OCI-LY3 (cell line): ENCODE data around the gene HUNK.

ENCODE experiments used
- H2AFZ ChIP-seq: fragments of 200-600, 300-600 bp; shearing (Covaris generic); 2 replicates; pipeline ENCODE4 v1.6.0; 2014; ENCODE audit warnings: antibody characterized with exemption, low read depth, low read length
- H3K27ac ChIP-seq: fragments of 200-600, 300-600 bp; sonication (generic); 2 replicates; pipeline ENCODE4 v1.5.1; 2014; ENCODE audit warnings: mild to moderate bottlenecking, low read length, moderate library complexity, mixed read lengths
- H3K27me3 ChIP-seq: fragments of 200-600, 300-600 bp; sonication (generic); 2 replicates; pipeline ENCODE4 v1.6.1; 2014; ENCODE audit warnings: low read depth, low read length, mixed read lengths
- H3K36me3 ChIP-seq: fragments of 200-600, 300-600 bp; sonication (generic); replicated peaks from 2 replicates; pipeline ENCODE3; 2014; ENCODE audit warnings: low read depth, low read length, mixed read lengths
- H3K4me1 ChIP-seq: fragments of 300-600, 200-600 bp; sonication (generic); 2 replicates; pipeline ENCODE4 v1.6.1; 2014; ENCODE audit warnings: low read length, mixed read lengths
- H3K4me2 ChIP-seq: fragments of 200-600, 300-600 bp; sonication (generic); 2 replicates; pipeline ENCODE4 v1.6.1; 2014; ENCODE audit warnings: low read length, mixed read lengths
- H3K4me3 ChIP-seq: fragments of 300-600, 200-600 bp; sonication (generic); 2 replicates; pipeline ENCODE4 v1.5.1; 2014; ENCODE audit warnings: antibody characterized with exemption, mild to moderate bottlenecking, low read length, moderate library complexity
- H3K79me2 ChIP-seq: fragments of 300-600, 200-600 bp; shearing (Covaris generic); 2 replicates; pipeline ENCODE4 v1.6.1; 2014; ENCODE audit warnings: mild to moderate bottlenecking, low read length, mixed read lengths
- H3K9ac ChIP-seq: fragments of 300-600, 200-600 bp; shearing (Covaris generic); 2 replicates; pipeline ENCODE4 v1.6.0; 2014; ENCODE audit warnings: mild to moderate bottlenecking, low read length, moderate library complexity
- H3K9me3 ChIP-seq: fragments of 200-600, 300-600 bp; shearing (Covaris generic); 2 replicates; pipeline ENCODE4 v1.6.1; 2014; ENCODE audit warnings: low read length, mixed read lengths; ENCODE audit not compliant: insufficient read depth
- H4K20me1 ChIP-seq: fragments of 200-600, 300-600 bp; sonication (generic); 2 replicates; pipeline ENCODE4 v1.6.1; 2016; ENCODE audit warnings: low read length, mixed read lengths; ENCODE audit not compliant: insufficient read depth
- EZH2phosphoT487 ChIP-seq: fragments of 200-600 bp; shearing (Covaris generic); IDR thresholded peaks from 2 replicates; pipeline ENCODE4 v1.6.1; 2018; ENCODE audit warnings: antibody characterized with exemption, mixed run types, low read depth
- TF ChIP-seq, protein P1 (sequence below): fragments of 200-600, 300-600 bp; sonication (generic); IDR thresholded peaks from 2 replicates; pipeline ENCODE4 v1.5.1; 2014; ENCODE audit warnings: antibody characterized with exemption, low read length, low read depth

Gene HUNK

DNA sequence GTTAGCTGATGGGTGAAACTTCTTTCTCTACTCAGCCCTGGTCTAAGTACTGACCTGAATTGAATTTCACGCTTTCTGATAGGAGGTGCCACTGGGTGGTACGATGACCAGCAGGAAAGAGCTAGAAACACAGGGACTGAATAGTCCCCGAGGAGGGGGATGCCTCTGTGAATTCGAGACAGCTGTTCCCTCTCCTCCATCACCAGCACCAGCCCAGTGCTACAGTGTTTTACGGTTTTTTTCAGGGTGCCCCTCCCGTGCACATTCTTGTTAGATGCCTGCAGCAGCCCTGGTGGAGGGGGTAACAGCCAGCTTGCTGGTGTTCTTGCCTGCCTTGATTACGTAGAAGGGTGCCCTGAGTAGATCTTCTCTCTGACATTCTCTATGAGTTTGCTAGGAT is 7.1 kb downstream of the HUNK start:
- H3K4me1 ChIP-seq, result no peaks in the 10 kb centered on the region
- H3K27me3 ChIP-seq, result no peaks in the 10 kb centered on the region

GRCh38 chr21:31880816-31881215 is 8.0 kb downstream of the HUNK start:
- H3K36me3 ChIP-seq, result no peaks in the 10 kb centered on the region
- H3K27ac ChIP-seq, result no peak overlapping the region
- H3K27me3 ChIP-seq, result no peaks in the 10 kb centered on the region
- TF ChIP-seq, protein P1, sequence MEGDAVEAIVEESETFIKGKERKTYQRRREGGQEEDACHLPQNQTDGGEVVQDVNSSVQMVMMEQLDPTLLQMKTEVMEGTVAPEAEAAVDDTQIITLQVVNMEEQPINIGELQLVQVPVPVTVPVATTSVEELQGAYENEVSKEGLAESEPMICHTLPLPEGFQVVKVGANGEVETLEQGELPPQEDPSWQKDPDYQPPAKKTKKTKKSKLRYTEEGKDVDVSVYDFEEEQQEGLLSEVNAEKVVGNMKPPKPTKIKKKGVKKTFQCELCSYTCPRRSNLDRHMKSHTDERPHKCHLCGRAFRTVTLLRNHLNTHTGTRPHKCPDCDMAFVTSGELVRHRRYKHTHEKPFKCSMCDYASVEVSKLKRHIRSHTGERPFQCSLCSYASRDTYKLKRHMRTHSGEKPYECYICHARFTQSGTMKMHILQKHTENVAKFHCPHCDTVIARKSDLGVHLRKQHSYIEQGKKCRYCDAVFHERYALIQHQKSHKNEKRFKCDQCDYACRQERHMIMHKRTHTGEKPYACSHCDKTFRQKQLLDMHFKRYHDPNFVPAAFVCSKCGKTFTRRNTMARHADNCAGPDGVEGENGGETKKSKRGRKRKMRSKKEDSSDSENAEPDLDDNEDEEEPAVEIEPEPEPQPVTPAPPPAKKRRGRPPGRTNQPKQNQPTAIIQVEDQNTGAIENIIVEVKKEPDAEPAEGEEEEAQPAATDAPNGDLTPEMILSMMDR, result no peak
- no peak for TF ChIP-seq EZH2phosphoT487
- no peak overlapping the region for H3K4me2 ChIP-seq
- H3K9ac ChIP-seq, result no peak overlapping the region
- H3K4me3 ChIP-seq, result no peak overlapping the region
- no peaks in the 10 kb centered on the region for H3K4me1 ChIP-seq
- H4K20me1 ChIP-seq, result no peaks in the 10 kb centered on the region
- no peak overlapping the region for H2AFZ ChIP-seq
- no peaks in the 10 kb centered on the region for H3K79me2 ChIP-seq
- H3K9me3 ChIP-seq, result no peaks in the 10 kb centered on the region

More for the DNA sequence above, 7.1 kb downstream of the HUNK start:
- Histone ChIP-seq H3K4me3 (no peak overlapping the region), H4K20me1 (no peaks in the 10 kb centered on the region), H3K4me2 (no peak overlapping the region), H3K27ac (no peak overlapping the region), H3K36me3 (no peaks in the 10 kb centered on the region), H3K9ac (no peak overlapping the region), H2AFZ (no peak overlapping the region), H3K79me2 (no peaks in the 10 kb centered on the region), H3K9me3 (no peaks in the 10 kb centered on the region)
- no peak for TF ChIP-seq EZH2phosphoT487
- TF ChIP-seq, protein P1, result no peak

GRCh38 chr21:31882711-31883110 is 9.9 kb downstream of the HUNK start:
- H3K4me1 ChIP-seq, result no peaks in the 10 kb centered on the region
- no peak overlapping the region for H3K9ac ChIP-seq
- no peak overlapping the region for H3K4me2 ChIP-seq
- TF ChIP-seq, protein P1, result no peak
- no peak for TF ChIP-seq EZH2phosphoT487
- H3K36me3 ChIP-seq, result no peaks in the 10 kb centered on the region
- no peak overlapping the region for H3K27ac ChIP-seq
- H4K20me1 ChIP-seq, result no peaks in the 10 kb centered on the region
- H3K79me2 ChIP-seq, result no peaks in the 10 kb centered on the region
- H3K9me3 ChIP-seq, result no peaks in the 10 kb centered on the region
- H3K27me3 ChIP-seq, result no peaks in the 10 kb centered on the region
- no peak overlapping the region for H2AFZ ChIP-seq
- H3K4me3 ChIP-seq, result no peak overlapping the region

GRCh38 chr21:31885146-31885545 is 12.3 kb downstream of the HUNK start:
- H2AFZ ChIP-seq, result no peak overlapping the region
- TF ChIP-seq EZH2phosphoT487, result no peak
- TF ChIP-seq, protein P1, result no peak
- H3K9ac ChIP-seq, result no peak overlapping the region
- no peaks in the 10 kb centered on the region for H3K27me3 ChIP-seq
- no peak overlapping the region for H3K4me2 ChIP-seq
- H3K9me3 ChIP-seq, result no peaks in the 10 kb centered on the region
- H4K20me1 ChIP-seq, result no peaks in the 10 kb centered on the region
- H3K4me1 ChIP-seq, result no peaks in the 10 kb centered on the region
- no peak overlapping the region for H3K4me3 ChIP-seq
- no peaks in the 10 kb centered on the region for H3K79me2 ChIP-seq
- no peaks in the 10 kb centered on the region for H3K36me3 ChIP-seq
- H3K27ac ChIP-seq, result no peak overlapping the region
